HepG2 (cell line): ENCODE data around the gene RAB3D. TPM values are rescaled to one million over a fixed set of nuclear protein-coding genes. Genes with fewer than 3 reads are reported as not detected.

Source experiments
- ATAC-seq: fragments of 200-7000 bp; cut with Tn5 transposase; 3 replicates; pipeline ENCODE4 v1.9.1; 2020; ENCODE audit warnings: mild to moderate bottlenecking, moderate library complexity
- BruUV-seq: library from RNA; stranded (reverse); fragments of 400-500 nt; replicated peaks from 2 replicates; lab custom pipeline; 2021; lab: Mats Ljungman, UMichigan
- CTCF ChIA-PET: fragments of 300-600 bp; formaldehyde crosslinking; extraction: SDS; loops from one replicate; lab custom pipeline; 2021; ENCODE audit warnings: low total read pairs, inconsistent platforms, low intra/inter-chr PET ratio; lab: Yijun Ruan, JAX
- POLR2A ChIA-PET: fragments of 350-600 bp; sonication (Branson Sonifier 250); formaldehyde crosslinking; loops from one replicate; lab custom pipeline; 2020; ENCODE audit warnings: antibody characterized with exemption, inconsistent platforms; lab: Yijun Ruan, JAX
- DNase-seq: peaks from one replicate; pipeline ENCODE4 v3.0.0-alpha.2; 2015; ENCODE audit warnings: low spot score
- FAIRE-seq: peaks from 3 replicates; lab custom pipeline; 2011; peaks lifted over from hg19 to GRCh38; lab: Jason Lieb, UNC
- H2AFZ ChIP-seq: one replicate; pipeline ENCODE4 v1.6.1; 2011; ENCODE audit warnings: low read length, inconsistent platforms
- H3K27ac ChIP-seq: fragments of 300-600 bp; 3 replicates; pipeline ENCODE4 v1.8.0; 2011; ENCODE audit warnings: mixed run types, mild to moderate bottlenecking, mixed read lengths, low read length, inconsistent platforms; ENCODE audit not compliant: insufficient read depth; ENCODE audit errors: extremely low read length
- H3K27me3 ChIP-seq, 2 experiments: fragments of 200-600 bp in 1 of 2; 2 replicates in 1 of 2; 3 replicates in 1 of 2; pipeline versions ENCODE4 v1.6.0 to v1.8.0; 2011; ENCODE audit warnings: low read length in 2 of 2, mild to moderate bottlenecking in 2 of 2, moderate library complexity in 2 of 2, inconsistent platforms in 1 of 2; ENCODE audit not compliant: insufficient read depth in 2 of 2, control insufficient read depth in 1 of 2
- H3K36me3 ChIP-seq, 2 experiments: fragments of 200-600 bp in 1 of 2; replicated peaks in 1 of 2; 2 replicates in 1 of 2; 3 replicates in 1 of 2; pipeline versions ENCODE4 v1.5.1 to v1.8.0; 2011; ENCODE audit warnings: low read length in 2 of 2, inconsistent platforms in 1 of 2; ENCODE audit not compliant: insufficient read depth in 2 of 2, control insufficient read depth in 1 of 2
- H3K4me1 ChIP-seq: 2 replicates; pipeline ENCODE4 v1.5.1; 2012; ENCODE audit warnings: low read length, inconsistent platforms; ENCODE audit not compliant: insufficient read depth
- H3K4me2 ChIP-seq: 2 replicates; pipeline ENCODE4 v1.6.0; 2011; ENCODE audit warnings: low read depth, low read length, inconsistent platforms
- H3K4me3 ChIP-seq, 3 experiments: fragments of 200-600 bp in 1 of 3; sonication (generic), shearing (Covaris generic) in 1 of 3; replicated peaks in 1 of 3; 2 replicates each; pipeline ENCODE4 v1.5.1; 2011 to 2016; ENCODE audit warnings: low read length in 3 of 3, inconsistent platforms in 2 of 3, low read depth in 2 of 3, mild to moderate bottlenecking in 2 of 3, control low read depth in 1 of 3, mixed read lengths in 1 of 3; ENCODE audit not compliant: insufficient read depth in 1 of 3
- H3K79me2 ChIP-seq: one replicate; pipeline ENCODE4 v1.6.1; 2011; ENCODE audit warnings: low read length, inconsistent platforms; ENCODE audit not compliant: insufficient read depth
- H3K9ac ChIP-seq: 2 replicates; pipeline ENCODE4 v1.6.0; 2011; ENCODE audit warnings: mild to moderate bottlenecking, low read depth, low read length, inconsistent platforms; ENCODE audit not compliant: insufficient read depth
- H3K9me3 ChIP-seq: 2 replicates; pipeline ENCODE4 v1.5.1; 2012; ENCODE audit warnings: mild to moderate bottlenecking, low read length
- H4K20me1 ChIP-seq: 2 replicates; pipeline ENCODE4 v1.6.0; 2011; ENCODE audit warnings: inconsistent platforms, mild to moderate bottlenecking, low read length, moderate library complexity; ENCODE audit not compliant: insufficient read depth
- ARNT2 ChIP-seq: sonication (generic); formaldehyde crosslinking; IDR thresholded peaks from 2 replicates; pipeline ENCODE4 v1.8.0; 2022; ENCODE audit warnings: mild to moderate bottlenecking, low read depth, missing genetic modification reagents, moderate library complexity
- CBFB ChIP-seq: sonication (generic); formaldehyde crosslinking; IDR thresholded peaks from 2 replicates; pipeline ENCODE4 v1.4.0; 2020; ENCODE audit warnings: missing genetic modification reagents
- ELF3 ChIP-seq: IDR thresholded peaks from 2 replicates; pipeline ENCODE4 v1.6.1; 2016; ENCODE audit warnings: missing genetic modification reagents, missing compliant biosample characterization
- HMGA1 ChIP-seq: sonication (generic); formaldehyde crosslinking; conservative IDR thresholded peaks from 2 replicates; pipeline ENCODE4 v1.4.0; 2020; ENCODE audit warnings: missing genetic modification reagents
- MXD1 ChIP-seq: sonication (generic); formaldehyde crosslinking; IDR thresholded peaks from 2 replicates; pipeline ENCODE4 v1.4.0; 2020; ENCODE audit warnings: mild to moderate bottlenecking, missing genetic modification reagents
- NAIF1 ChIP-seq: sonication (generic); formaldehyde crosslinking; IDR thresholded peaks from 2 replicates; pipeline ENCODE4 v1.5.0; 2020; ENCODE audit warnings: mild to moderate bottlenecking, missing genetic modification reagents, borderline replicate concordance
- NCOA1 ChIP-seq: sonication (generic); formaldehyde crosslinking; IDR thresholded peaks from 2 replicates; pipeline ENCODE4 v1.9.0; 2021; ENCODE audit warnings: missing genetic modification reagents
- NR1H2 ChIP-seq: sonication (generic); formaldehyde crosslinking; IDR thresholded peaks from 2 replicates; pipeline ENCODE4 v1.8.1; 2022; ENCODE audit warnings: low read depth, missing genetic modification reagents, borderline replicate concordance
- PREB ChIP-seq: sonication (generic); formaldehyde crosslinking; IDR thresholded peaks from 2 replicates; pipeline ENCODE4 v1.4.0; 2020; ENCODE audit warnings: missing genetic modification reagents
- SAFB2 ChIP-seq: sonication (generic); formaldehyde crosslinking; IDR thresholded peaks from 2 replicates; pipeline ENCODE4 v1.5.1; 2020; ENCODE audit warnings: missing genetic modification reagents, low read depth, mild to moderate bottlenecking, borderline replicate concordance
- TCF7L2 ChIP-seq: IDR thresholded peaks from 2 replicates; pipeline ENCODE4 v1.6.1; 2011; ENCODE audit warnings: mild to moderate bottlenecking, low read depth, low read length, moderate library complexity
- ZBTB42 ChIP-seq: sonication (generic); formaldehyde crosslinking; IDR thresholded peaks from 2 replicates; pipeline ENCODE4 v1.5.0; 2020; ENCODE audit warnings: mild to moderate bottlenecking, missing genetic modification reagents
- ZMYM3 ChIP-seq: sonication (generic); formaldehyde crosslinking; IDR thresholded peaks from 2 replicates; pipeline ENCODE4 v1.5.1; 2020; ENCODE audit warnings: mild to moderate bottlenecking, missing genetic modification reagents
- ZMYM4 ChIP-seq: sonication (generic); formaldehyde crosslinking; IDR thresholded peaks from 2 replicates; pipeline ENCODE4 v1.8.1; 2023; ENCODE audit warnings: mild to moderate bottlenecking, missing genetic modification reagents
- ZNF136 ChIP-seq: sonication (generic); formaldehyde crosslinking; IDR thresholded peaks from 2 replicates; pipeline ENCODE4 v1.8.1; 2022; ENCODE audit warnings: low read depth, mild to moderate bottlenecking, moderate library complexity, missing genetic modification reagents
- ZNF414 ChIP-seq: sonication (generic); formaldehyde crosslinking; IDR thresholded peaks from 2 replicates; pipeline ENCODE4 v1.5.0; 2020; ENCODE audit warnings: missing genetic modification reagents
- ZNF639 ChIP-seq: conservative IDR thresholded peaks from 2 replicates; pipeline ENCODE4 v1.6.1; 2018; ENCODE audit warnings: missing genetic modification reagents
- ZNF691 ChIP-seq: sonication (generic); formaldehyde crosslinking; IDR thresholded peaks from 2 replicates; pipeline ENCODE4 v1.4.0; 2020; ENCODE audit warnings: missing genetic modification reagents, low read depth, mild to moderate bottlenecking, borderline replicate concordance
- ZSCAN12 ChIP-seq: sonication (generic); formaldehyde crosslinking; IDR thresholded peaks from 2 replicates; pipeline ENCODE4 v1.9.0; 2021; ENCODE audit warnings: mild to moderate bottlenecking, missing genetic modification reagents
- ZSCAN29 ChIP-seq: sonication (generic); formaldehyde crosslinking; conservative IDR thresholded peaks from 2 replicates; pipeline ENCODE4 v1.4.0; 2020; ENCODE audit warnings: mild to moderate bottlenecking, missing genetic modification reagents
- WGBS: methylation state at CpG from one replicate; pipeline ENCODE4 v1.1.6; 2017; ENCODE audit warnings: low lambda C conversion rate; 5-methylcytosine and 5-hydroxymethylcytosine counted together
- in situ Hi-C: cut with HindIII; loops from 2 replicates; pipeline ENCODE4 v1.10.0; 2017; ENCODE audit warnings: low pct_unique_long_range_greater_than_20kb; ENCODE audit not compliant: extremely low pct_ligation_motif_present
- intact Hi-C: fragments of 100-400 bp; cut with micrococcal nuclease; formaldehyde crosslinking; loops from one replicate; pipeline ENCODE4 v1.10.0; 2022; ENCODE audit not compliant: unreplicated experiment
- polyA plus RNA-seq, 8 experiments: library from polyadenylated mRNA; depleted of rRNA in 3 of 8; stranded (reverse) in 7 of 8; unstranded in 1 of 8; fragments of >200 nt; fragmentation: Illumina TruSeq in 4 of 8; extraction: Trizol in 4 of 8; gene quantifications; 2 replicates each; pipeline versions ENCODE4 v1.2.1 to v1.2.3, GENCODE V29; 2011 to 2016; ENCODE audit warnings: low read depth in 4 of 8, missing spikeins in 1 of 8, mixed read lengths in 1 of 8; ENCODE audit not compliant: insufficient read depth in 1 of 8
- total RNA-seq, 5 experiments: library from RNA; depleted of rRNA; stranded (reverse); fragments of >200 nt; fragmentation: Illumina TruSeq; extraction: Trizol; gene quantifications; 2 replicates each; pipeline ENCODE4 v1.2.3, GENCODE V29; 2016; ENCODE audit warnings: low read depth in 1 of 5

The RAB3D gene
- total and polyA plus RNA-seq, 2 of the 13 experiments (the other 11 are each of a cell fraction or from before 2014, with no cell fraction given) = 2.0 to 16.1 TPM

- FAIRE-seq (peak; percentile 36), ATAC-seq (0 out of 3 replicates have a peak, but pooled peaks have one; percentile 3), DNase-seq (peak; percentile 48)
- Histone ChIP-seq H2AFZ (no peak overlapping the region), H3K4me1 (peaks cover 48% of the 10 kb centered on the region), H3K9me3 (no peaks in the 10 kb centered on the region), H3K9ac (no peak overlapping the region), H3K4me2 (no peak overlapping the region), H3K36me3 (no peaks in the 10 kb centered on the region), H3K27me3 (no peaks in the 10 kb centered on the region; a peak in 1 of 5 replicates), H3K27ac (no peak overlapping the region), H4K20me1 (no peaks in the 10 kb centered on the region), H3K4me3 (no peak overlapping the region), H3K79me2 (peaks cover 12% of the 10 kb centered on the region)
- intact Hi-C loops (loop anchor here (1.0 to 2.0 kb wide), 2 partner anchors 68 to 104 kb away; no protein-coding TSS in a partner anchor), in situ Hi-C loops (no loop called here)
- ChIA-PET POLR2A (no interaction called here), CTCF (interaction anchor here (0.8 to 2.1 kb wide), 2 partner anchors 62 to 68 kb away, joined by 3 to 10 read pairs; no protein-coding TSS in a partner anchor)
- WGBS = no CpG with 5 or more reads among the region's 8 CpGs
- BruUV-seq = no TSS peak
- TF ChIP-seq ARNT2 (CRISPR knock-in tag) (no peak), NAIF1 (CRISPR knock-in tag) (no peak), ZNF414 (CRISPR knock-in tag) (no peak), TCF7L2 (no peak), SAFB2 (no peak), ELF3 (CRISPR knock-in tag) (no peak), ZBTB42 (CRISPR knock-in tag) (no peak), ZSCAN12 (CRISPR knock-in tag) (no peak), CBFB (CRISPR knock-in tag) (no peak), MXD1 (CRISPR knock-in tag) (no peak), ZMYM3 (CRISPR knock-in tag) (no peak), NR1H2 (CRISPR knock-in tag) (no peak), ZMYM4 (0 out of 2 replicates have a peak, but pooled peaks have one; percentile 10), HMGA1 (CRISPR knock-in tag) (no peak), ZNF639 (CRISPR knock-in tag) (no peak), PREB (CRISPR knock-in tag) (no peak), ZNF136 (no peak), ZSCAN29 (CRISPR knock-in tag) (no peak), ZNF691 (CRISPR knock-in tag) (0 out of 2 replicates have a peak, but pooled peaks have one; percentile 24), NCOA1 (CRISPR knock-in tag) (no peak)
Measured at GRCh38 chr19:11378319-11379189, 39.1 kb upstream of the RAB3D start.
